Raji (cell line): Measurements from ENCODE around the gene EIF2B1.

ENCODE experiments used
- POLR2A ChIP-seq: IDR thresholded peaks from 2 replicates; pipeline ENCODE4 v1.6.1; 2011; ENCODE audit warnings: low read depth, low read length, control low read depth; ENCODE audit not compliant: insufficient read depth

The EIF2B1 gene

GRCh38 chr12:123633379-123634141 lies at the start of gene EIF2B1, which contains the start of gene GTF2H3:
Gene EIF2B1 (minus strand): TSS chr12:123633686. CDS start chr12:123633557, 129 bp downstream.
Gene GTF2H3 (plus strand): TSS chr12:123633829. CDS start chr12:123633860, 31 bp downstream.
- TF ChIP-seq POLR2A: peak; percentile 99

- no peak for TF ChIP-seq POLR2A
These were observed 48.1 kb upstream of the EIF2B1 start for GRCh38 chr12:123681605-123682004.

- TF ChIP-seq POLR2A: no peak
These were observed 45.5 kb upstream of the EIF2B1 start for GRCh38 chr12:123678981-123679380.

GRCh38 chr12:123676616-123677320 lies 43.3 kb upstream of the EIF2B1 start:
- no peak for TF ChIP-seq POLR2A

- TF ChIP-seq POLR2A: no peak
These were observed 42.0 kb upstream of the EIF2B1 start for GRCh38 chr12:123675436-123675835.

GRCh38 chr12:123671876-123672275 lies 38.4 kb upstream of the EIF2B1 start:
- TF ChIP-seq POLR2A: no peak

GRCh38 chr12:123670882-123671728 lies 37.6 kb upstream of the EIF2B1 start, which contains the start of gene TCTN2:
Gene TCTN2 (plus strand): TSS chr12:123671113. CDS start chr12:123671241, 128 bp downstream.
- 0 out of 2 replicates have a peak, but pooled peaks have one; percentile 23 for TF ChIP-seq POLR2A

- no peak for TF ChIP-seq POLR2A
These were observed 34.3 kb upstream of the EIF2B1 start for GRCh38 chr12:123667771-123668170.

- TF ChIP-seq POLR2A: no peak
These were observed 26.7 kb upstream of the EIF2B1 start for GRCh38 chr12:123659996-123660727.

- TF ChIP-seq POLR2A: no peak
These were observed 23.7 kb upstream of the EIF2B1 start for GRCh38 chr12:123657211-123657610.

- TF ChIP-seq POLR2A: no peak
These were observed 22.9 kb upstream of the EIF2B1 start for GRCh38 chr12:123656392-123656791.

GRCh38 chr12:123655420-123655819 lies 21.9 kb upstream of the EIF2B1 start:
- no peak for TF ChIP-seq POLR2A

- no peak for TF ChIP-seq POLR2A
These were observed 20.7 kb upstream of the EIF2B1 start for GRCh38 chr12:123654129-123654701.

- TF ChIP-seq POLR2A: no peak
These were observed 14.9 kb upstream of the EIF2B1 start for GRCh38 chr12:123648401-123648800.
